Stimulated activated CD4-positive, alpha-beta T cell treated with anti-CD3 and anti-CD28 coated beads, Interleukin-4, amount 100 ng/mL, for 24 hours (primary cell): ENCODE data around the gene HSCB.
"Not testable (repeated sequence)": the region's sequence is repeated elsewhere in the genome, so short reads cannot be mapped to it uniquely, and the experiment has no call there.

ENCODE experiments used
- DNase-seq: peaks from one replicate; pipeline ENCODE4 v3.0.0-alpha.2; 2020

Gene HSCB

GRCh38 chr22:28792491-28793383 lies 50.9 kb downstream of the HSCB start:
- no peak for DNase-seq

GRCh38 chr22:28793976-28794584 lies 52.2 kb downstream of the HSCB start:
- no peak for DNase-seq

GRCh38 chr22:28795071-28795693 lies 53.3 kb downstream of the HSCB start:
- no peak for DNase-seq

DNA sequence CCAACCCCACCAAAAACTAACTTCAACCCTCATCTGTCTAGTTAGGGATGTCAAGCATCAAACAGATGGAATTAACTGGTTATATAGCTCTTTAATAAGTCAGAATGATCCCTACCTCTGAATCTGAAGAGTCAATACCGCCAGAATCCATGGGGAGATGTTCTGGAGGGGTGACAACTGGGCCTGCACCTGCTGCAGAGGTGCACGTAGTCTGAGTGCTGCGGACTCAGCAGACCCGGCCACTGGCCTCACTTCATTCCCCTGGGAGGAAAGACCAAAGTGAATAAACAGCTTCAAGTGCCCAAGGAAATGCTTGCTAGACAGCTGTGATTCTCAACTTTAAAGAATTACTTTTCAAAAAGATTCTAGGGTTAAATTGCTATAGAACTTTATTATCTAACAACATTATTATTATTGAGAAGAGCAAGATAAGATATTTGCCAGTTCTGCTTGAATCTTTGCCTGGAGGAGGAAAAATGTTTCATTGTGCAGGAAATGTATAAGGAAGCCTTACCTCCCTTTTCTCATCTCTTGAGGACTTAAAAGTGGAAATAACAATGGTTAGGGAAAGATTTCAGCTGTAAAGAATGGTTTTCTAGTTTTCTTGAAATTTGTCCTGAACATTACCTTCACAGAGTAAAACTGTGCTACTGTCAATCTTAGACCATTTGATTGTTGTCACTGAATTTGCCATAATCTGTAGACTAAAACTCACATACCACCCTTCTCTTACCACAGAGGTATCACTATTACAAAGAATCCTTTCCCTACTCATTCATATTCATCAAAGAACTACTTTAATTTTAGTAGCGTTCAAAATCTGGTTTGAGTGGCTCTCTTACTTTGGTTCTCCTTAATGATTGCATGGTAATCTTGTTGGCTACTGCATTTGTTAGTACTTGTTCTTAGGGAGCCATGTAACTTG lies 54.4 kb downstream of the HSCB start:
- no peak for DNase-seq

- DNase-seq: peak; percentile 51
Observed at GRCh38 chr22:28798810-28799605, 57.2 kb downstream of the HSCB start.

DNA sequence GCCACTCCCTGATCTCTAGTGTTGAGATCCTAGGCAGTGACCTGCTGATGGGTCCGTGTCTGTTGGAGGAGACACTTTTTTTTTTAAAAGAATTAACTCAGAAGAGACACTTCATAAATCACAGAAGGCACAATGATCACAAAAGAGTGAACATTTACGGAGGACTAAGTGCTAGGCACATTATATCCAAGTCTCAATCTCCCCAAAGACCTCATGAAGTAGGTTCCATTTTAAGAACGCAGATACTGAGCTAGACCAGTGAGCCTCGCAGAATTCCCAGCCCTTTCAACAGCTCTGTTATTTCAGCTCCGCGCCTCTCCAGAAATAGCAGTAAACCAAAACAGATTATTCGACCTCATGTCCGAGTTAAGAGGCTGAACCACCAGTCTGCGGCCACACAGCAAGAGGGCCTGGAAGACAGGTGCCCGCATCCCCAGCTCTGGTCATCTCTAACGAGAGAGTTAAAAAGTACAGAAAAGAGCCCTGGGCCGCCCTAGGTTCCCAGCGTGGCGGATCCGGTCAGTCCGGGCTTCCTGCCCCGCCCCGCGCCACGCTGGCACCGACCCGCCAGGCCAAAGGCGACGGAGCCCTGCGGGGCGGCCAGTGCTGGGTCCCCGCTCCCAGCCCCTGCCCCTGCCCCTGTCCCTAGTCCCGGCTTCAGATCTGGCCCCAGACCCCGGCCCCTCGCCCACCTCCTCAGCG lies 57.9 kb downstream of the HSCB start:
- DNase-seq: peak; percentile 24

DNA sequence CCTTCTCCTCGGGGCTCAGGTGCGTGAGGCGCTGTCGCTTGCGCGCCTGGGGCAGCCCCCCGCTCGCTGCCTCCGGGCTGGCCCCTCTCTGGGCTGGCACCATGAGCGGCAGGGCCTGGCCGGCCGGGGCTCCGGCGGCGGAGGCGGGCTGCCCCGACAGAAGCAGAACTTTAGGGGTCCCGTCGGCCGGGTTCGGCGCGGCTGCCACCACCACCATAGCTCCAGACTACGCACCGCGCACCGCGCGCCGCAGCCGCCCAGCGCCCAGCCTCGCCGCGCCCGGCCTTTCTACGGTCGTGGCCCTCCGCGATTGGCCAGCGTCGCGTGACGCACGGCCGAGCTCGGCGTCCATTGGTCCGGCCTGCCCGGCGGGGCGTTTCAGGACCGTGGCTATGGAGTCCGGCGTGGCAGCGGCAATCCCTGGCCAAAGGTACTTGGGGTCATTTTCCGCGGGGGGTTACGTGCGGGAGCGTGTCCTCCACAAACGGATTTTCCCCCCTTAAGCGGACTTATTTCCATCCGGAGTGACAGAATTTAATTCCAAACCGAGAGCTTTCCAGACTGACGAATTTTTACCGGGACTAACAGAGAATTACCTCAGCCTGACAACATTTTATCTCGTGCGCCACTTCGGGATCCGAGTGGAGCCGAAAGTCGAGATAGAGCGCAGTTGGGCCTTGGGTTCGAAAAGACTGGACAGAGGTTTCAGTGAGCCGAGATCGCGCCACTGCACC lies 58.6 kb downstream of the HSCB start, which contains the start of gene XBP1:
TSS of gene XBP1 (minus strand) at position 262 of the 734 bp plus-strand sequence.
- peak; percentile 89 for DNase-seq

DNA sequence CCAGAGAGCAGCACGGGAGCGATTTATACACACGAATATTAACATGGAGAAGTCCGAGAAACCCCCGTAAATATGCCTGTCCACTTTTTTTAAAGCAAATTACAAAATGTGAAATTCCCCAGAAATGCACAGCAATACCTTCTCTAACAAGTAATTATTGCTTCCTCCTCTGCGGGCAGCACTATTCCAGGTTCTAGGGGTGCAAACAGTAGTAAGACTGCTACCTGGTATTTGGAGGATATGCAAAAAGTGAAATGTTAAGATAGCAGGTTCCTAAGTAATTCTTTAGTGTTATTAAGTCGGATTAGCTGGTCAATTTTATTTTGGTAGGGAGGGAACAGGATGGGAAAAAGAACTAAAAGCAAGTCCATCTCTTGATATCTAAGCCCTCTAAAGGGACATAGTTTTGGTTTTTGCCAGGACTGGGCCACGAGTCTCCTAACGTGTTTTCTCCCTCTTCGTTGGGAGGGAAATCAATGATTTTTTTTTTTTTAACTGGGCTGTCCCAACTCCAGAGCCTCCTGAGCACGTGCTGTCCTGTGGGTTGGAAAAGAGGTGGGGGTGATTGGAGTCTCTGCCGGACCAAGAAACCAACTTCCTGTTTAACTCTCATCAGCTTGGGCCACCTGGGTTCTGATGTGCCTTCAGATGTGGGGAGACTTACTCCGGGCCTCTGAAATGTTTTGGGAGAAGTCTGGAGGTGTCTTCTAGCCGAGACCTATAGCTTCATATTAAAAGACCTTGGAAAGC lies 60.2 kb downstream of the HSCB start:
- DNase-seq: no peak

GRCh38 chr22:28802595-28803123 lies 60.8 kb downstream of the HSCB start:
- no peak for DNase-seq

DNA sequence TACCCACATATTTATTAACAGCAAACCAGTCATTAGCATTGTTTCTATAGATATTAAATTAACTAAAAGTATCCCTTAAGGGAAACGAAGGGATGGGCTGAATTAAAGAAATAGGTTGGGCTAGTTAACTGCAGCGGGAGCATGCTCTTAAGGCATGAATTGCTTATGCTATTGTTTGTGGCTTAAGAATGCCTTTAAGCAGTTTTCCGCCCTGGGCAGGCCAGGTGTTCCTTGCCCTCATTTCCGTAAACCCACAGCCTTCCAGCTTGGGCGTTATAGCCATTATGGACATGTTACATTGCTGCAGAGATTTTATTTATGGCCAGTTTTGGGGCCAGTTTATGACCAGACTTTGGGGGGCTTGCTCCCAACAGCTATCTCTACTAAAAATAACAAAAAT lies 63.6 kb downstream of the HSCB start:
- not testable (repeated sequence) for DNase-seq
